Effector CD8-positive, alpha-beta T cell (primary cell): ENCODE measurements around the gene MYBPHL.
A peak's percentile ranks its signal among the peaks of the same experiment; 100 is the strongest.

Experiments used
- DNase-seq: peaks from one replicate; lab custom pipeline; 2025; lab: John Stamatoyannopoulos, UW

The MYBPHL gene

GRCh38 chr1:109263597-109264378, 43.0 kb downstream of the MYBPHL start:
- DNase-seq: peak; percentile 66

DNA sequence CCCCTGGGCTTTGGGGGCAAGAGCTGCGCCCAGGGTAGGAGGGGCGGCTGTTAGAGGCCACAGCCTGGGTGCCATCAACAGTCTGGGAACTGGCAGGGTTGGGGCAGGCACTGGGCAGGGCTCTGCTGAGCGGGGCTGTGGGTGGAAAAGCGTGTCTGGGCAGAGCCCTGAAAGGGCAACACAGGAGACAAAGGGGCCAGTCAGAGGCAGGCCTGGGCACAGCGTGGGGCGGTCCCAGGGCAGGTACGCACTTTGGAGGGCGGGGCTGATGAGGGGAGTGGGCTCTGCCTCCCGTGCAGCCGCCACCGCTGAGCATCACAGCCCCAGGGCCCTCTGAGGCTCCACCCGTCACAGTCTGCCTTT, 43.6 kb downstream of the MYBPHL start:
- DNase-seq: no peak

GRCh38 chr1:109262231-109263055, 44.4 kb downstream of the MYBPHL start:
- no peak for DNase-seq

DNA sequence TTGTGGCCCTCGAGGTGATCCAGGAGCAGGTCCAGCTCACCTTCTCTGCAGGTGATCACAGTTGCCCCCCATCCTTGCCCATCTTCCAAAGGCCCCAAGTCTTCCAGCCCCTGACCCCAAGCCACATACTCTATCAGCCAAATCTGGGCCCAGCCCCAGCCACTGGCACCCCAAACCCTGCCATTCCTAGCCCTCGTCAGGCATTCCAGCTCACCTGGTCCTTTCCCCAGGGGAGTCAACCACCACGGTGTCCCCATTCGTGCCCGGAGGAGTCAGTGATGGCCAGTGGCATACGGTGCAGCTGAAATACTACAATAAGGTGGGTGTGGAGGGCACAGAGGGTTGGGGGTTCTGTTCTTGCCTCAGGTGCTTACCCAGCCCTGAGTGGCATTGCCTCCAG, 45.2 kb downstream of the MYBPHL start:
- no peak for DNase-seq

DNA sequence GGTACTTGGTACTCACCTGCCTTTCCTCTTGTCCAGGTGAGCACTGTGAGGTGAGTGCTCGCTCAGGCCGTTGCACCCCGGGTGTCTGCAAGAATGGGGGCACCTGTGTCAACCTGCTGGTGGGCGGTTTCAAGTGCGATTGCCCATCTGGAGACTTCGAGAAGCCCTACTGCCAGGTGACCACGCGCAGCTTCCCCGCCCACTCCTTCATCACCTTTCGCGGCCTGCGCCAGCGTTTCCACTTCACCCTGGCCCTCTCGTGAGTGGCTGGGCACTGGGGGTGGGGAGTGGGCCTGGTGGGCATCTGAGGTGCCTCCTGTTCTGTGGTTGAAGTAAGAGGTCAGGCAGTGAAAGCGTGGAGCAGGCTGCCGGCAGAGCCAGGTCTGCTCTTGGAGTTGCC, 45.8 kb downstream of the MYBPHL start:
- DNase-seq: no peak

GRCh38 chr1:109259674-109260557, 46.9 kb downstream of the MYBPHL start:
- no peak for DNase-seq

- no peak for DNase-seq
Observed at GRCh38 chr1:109258481-109259466, 48.0 kb downstream of the MYBPHL start.

- DNase-seq: no peak
Observed at GRCh38 chr1:109257682-109258421, 49.0 kb downstream of the MYBPHL start.

DNA sequence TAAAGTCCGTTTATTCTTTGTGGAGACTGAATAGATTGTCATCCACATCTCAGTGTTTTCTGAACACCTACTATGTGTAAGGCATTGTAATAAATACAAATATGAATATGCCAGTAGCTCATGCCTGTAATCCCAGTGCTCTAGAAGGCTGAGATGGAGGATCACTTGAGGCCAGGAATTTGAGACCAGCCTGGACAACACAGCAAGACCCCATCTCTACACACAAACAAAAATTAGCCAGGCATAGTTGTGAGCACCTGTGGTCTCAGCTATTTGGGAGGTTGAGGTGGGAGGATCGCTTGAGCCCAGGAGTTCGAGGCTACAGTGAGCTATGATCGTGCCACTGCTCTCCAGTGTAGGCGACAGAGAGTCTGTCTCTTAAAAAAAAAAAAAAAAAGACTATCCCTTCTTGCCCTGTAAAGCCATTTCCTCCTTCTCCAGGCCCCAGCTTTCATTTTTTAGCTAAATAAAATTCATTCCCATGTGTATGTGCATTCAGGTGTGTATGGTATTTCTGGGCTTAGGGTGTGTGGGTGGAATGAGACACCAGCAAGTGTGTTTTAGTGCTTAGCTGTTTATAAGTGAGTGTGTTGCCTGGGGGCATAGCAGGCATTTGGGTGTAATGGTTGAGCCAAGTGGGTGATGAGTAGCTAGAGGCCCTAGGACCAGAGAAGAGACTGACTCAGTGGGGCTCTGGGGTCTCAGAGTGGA, 49.7 kb downstream of the MYBPHL start:
- DNase-seq: no peak

GRCh38 chr1:109256085-109256484, 50.7 kb downstream of the MYBPHL start:
- DNase-seq: no peak

DNA sequence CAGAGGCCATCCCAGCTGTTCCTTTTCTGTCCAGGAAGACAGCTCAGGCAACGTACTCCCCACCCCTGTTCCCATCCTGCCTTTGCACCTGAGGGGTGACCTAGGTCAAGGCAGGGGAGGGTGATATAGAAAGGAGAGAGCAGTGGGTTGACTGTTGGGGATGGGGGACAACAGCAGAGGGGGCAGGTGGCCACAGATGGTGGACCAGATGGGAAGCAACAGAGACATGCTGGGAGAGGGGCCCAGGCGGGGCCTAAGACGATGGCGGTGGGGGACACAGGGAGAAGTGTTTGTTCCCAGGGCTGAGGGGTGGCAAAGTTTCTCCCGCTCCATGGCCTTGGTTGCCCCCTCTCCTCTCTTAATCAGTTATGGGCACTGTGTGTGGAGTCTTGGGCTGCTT, 51.1 kb downstream of the MYBPHL start:
- no peak for DNase-seq

DNA sequence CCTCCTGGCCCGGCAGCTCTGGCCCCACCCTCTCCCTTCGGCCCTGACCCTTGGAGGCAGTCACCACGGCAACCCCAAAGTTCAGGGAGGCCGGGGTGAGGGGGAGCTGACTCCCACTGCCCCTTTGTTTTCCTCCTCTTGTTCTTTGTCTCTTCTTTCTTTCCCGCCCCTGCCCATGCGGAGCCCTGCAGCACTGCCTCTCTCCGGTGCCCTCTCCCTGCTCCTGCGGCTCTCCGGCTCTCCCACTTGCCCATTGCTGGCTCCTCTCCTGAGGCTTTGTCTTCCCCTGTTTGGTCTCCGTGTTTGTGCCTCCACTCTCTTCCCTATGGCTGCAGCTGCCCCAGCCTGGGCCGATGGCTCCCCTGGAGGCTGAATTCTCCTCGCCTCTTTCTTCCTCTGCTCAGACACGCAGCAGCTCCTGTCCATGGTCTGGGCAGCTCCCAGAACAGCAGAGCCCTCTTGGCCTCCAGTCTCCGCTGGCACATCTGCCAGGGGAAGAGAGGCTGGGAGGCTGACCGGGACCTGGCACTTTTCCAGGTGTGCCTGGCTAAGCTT, 51.6 kb downstream of the MYBPHL start:
- DNase-seq: no peak

GRCh38 chr1:109254621-109255096, 52.2 kb downstream of the MYBPHL start:
- DNase-seq: no peak

- no peak for DNase-seq
Observed at GRCh38 chr1:109253803-109254620, 52.8 kb downstream of the MYBPHL start.

GRCh38 chr1:109252893-109253802, 53.7 kb downstream of the MYBPHL start:
- DNase-seq: no peak

- DNase-seq: no peak
Observed at GRCh38 chr1:109252167-109252892, 54.5 kb downstream of the MYBPHL start.
